DND-41 (cell line): Measurements from ENCODE around the gene TCP11.

ENCODE experiments used
- ATAC-seq: fragments of 200-7000 bp; cut with Tn5 transposase; 3 replicates; pipeline ENCODE4 v1.9.1; 2021; ENCODE audit warnings: low read depth; ENCODE audit not compliant: insufficient read depth
- DNase-seq: peaks from one replicate; pipeline ENCODE4 v3.0.0-alpha.2; 2020
- H2AFZ ChIP-seq: 2 replicates; pipeline ENCODE4 v1.6.0; 2012; ENCODE audit warnings: low read depth, low read length
- H3K27ac ChIP-seq: 2 replicates; pipeline ENCODE4 v1.5.1; 2012; ENCODE audit warnings: low read length, inconsistent platforms
- H3K27me3 ChIP-seq: fragments of 200-600 bp; sonication (generic); 2 replicates; pipeline ENCODE4 v1.6.0; 2012; ENCODE audit warnings: low read length, mild to moderate bottlenecking, inconsistent platforms; ENCODE audit not compliant: insufficient read depth, poor library complexity
- H3K36me3 ChIP-seq: 2 replicates; pipeline ENCODE4 v1.5.1; 2012; ENCODE audit warnings: low read length, inconsistent platforms; ENCODE audit not compliant: insufficient read depth
- H3K4me1 ChIP-seq: 2 replicates; pipeline ENCODE4 v1.5.1; 2012; ENCODE audit warnings: mild to moderate bottlenecking, low read length; ENCODE audit not compliant: insufficient read depth
- H3K4me2 ChIP-seq: 2 replicates; pipeline ENCODE4 v1.6.0; 2012; ENCODE audit warnings: mild to moderate bottlenecking, moderate library complexity, low read length, inconsistent platforms; ENCODE audit not compliant: insufficient read depth
- H3K4me3 ChIP-seq, 2 experiments: fragments of 200-600 bp in 1 of 2; shearing (Covaris generic) in 1 of 2; 2 replicates each; pipeline ENCODE4 v1.5.1; 2012 to 2016; ENCODE audit warnings: inconsistent platforms in 2 of 2, low read length in 2 of 2, mild to moderate bottlenecking in 2 of 2, low read depth in 1 of 2, moderate library complexity in 1 of 2
- H3K79me2 ChIP-seq: 2 replicates; pipeline ENCODE4 v1.6.0; 2012; ENCODE audit warnings: low read length, inconsistent platforms; ENCODE audit not compliant: insufficient read depth
- H3K9ac ChIP-seq: 2 replicates; pipeline ENCODE4 v1.6.0; 2012; ENCODE audit warnings: low read depth, mild to moderate bottlenecking, inconsistent platforms, low read length, moderate library complexity
- H3K9me3 ChIP-seq: 2 replicates; pipeline ENCODE4 v1.5.1; 2012; ENCODE audit warnings: low read length, moderate library complexity, mild to moderate bottlenecking, inconsistent platforms; ENCODE audit not compliant: insufficient read depth, severe bottlenecking
- H4K20me1 ChIP-seq: 2 replicates; pipeline ENCODE4 v1.6.0; 2012; ENCODE audit warnings: low read length; ENCODE audit not compliant: insufficient read depth
- EZH2 ChIP-seq: IDR thresholded peaks from 3 replicates; pipeline ENCODE4 v1.6.1; 2012; ENCODE audit warnings: borderline replicate concordance, low read depth, mild to moderate bottlenecking, moderate library complexity, low read length, inconsistent platforms; ENCODE audit not compliant: severe bottlenecking
- TF ChIP-seq, protein P1 (sequence below): IDR thresholded peaks from 2 replicates; pipeline ENCODE4 v1.5.1; 2012; ENCODE audit warnings: borderline replicate concordance, low read length, moderate library complexity, mild to moderate bottlenecking; ENCODE audit not compliant: poor library complexity, severe bottlenecking; ENCODE audit errors: extremely low read depth

TCP11 gene

DNA sequence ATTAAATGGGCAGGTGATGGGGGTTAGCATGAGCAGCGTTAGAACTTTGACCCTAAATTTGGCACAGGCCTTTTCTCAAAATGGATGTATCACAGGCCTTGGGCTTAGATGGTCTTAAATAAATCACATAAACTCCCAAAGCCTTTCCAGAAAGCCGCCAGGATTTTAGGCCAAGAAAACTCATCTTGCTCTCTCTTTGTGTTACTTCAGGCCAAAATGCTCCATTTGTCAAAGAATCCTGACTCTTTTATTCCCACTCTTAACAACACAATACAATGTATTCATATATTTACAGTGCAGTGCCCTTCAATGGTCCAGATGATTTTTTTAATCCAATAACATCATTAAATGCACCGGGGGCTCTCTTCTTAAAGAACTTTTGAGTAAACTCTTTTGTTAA is 5.9 kb upstream of the TCP11 start:
- no peak overlapping the region for H3K27ac ChIP-seq
- H3K79me2 ChIP-seq = no peaks in the 10 kb centered on the region
- no peak overlapping the region for H3K4me3 ChIP-seq
- no peaks in the 10 kb centered on the region for H3K4me1 ChIP-seq
- H3K36me3 ChIP-seq = no peaks in the 10 kb centered on the region
- H3K9me3 ChIP-seq = no peaks in the 10 kb centered on the region
- no peak for DNase-seq
- no peak overlapping the region for H2AFZ ChIP-seq
- no peak for ATAC-seq
- H4K20me1 ChIP-seq = no peaks in the 10 kb centered on the region; the same call in 1 of the 2 replicates
- TF ChIP-seq EZH2 = no peak
- TF ChIP-seq, protein P1, sequence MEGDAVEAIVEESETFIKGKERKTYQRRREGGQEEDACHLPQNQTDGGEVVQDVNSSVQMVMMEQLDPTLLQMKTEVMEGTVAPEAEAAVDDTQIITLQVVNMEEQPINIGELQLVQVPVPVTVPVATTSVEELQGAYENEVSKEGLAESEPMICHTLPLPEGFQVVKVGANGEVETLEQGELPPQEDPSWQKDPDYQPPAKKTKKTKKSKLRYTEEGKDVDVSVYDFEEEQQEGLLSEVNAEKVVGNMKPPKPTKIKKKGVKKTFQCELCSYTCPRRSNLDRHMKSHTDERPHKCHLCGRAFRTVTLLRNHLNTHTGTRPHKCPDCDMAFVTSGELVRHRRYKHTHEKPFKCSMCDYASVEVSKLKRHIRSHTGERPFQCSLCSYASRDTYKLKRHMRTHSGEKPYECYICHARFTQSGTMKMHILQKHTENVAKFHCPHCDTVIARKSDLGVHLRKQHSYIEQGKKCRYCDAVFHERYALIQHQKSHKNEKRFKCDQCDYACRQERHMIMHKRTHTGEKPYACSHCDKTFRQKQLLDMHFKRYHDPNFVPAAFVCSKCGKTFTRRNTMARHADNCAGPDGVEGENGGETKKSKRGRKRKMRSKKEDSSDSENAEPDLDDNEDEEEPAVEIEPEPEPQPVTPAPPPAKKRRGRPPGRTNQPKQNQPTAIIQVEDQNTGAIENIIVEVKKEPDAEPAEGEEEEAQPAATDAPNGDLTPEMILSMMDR = no peak
- H3K9ac ChIP-seq = no peak overlapping the region
- peaks cover 12% of the 10 kb centered on the region for H3K27me3 ChIP-seq
- H3K4me2 ChIP-seq = no peak overlapping the region

DNA sequence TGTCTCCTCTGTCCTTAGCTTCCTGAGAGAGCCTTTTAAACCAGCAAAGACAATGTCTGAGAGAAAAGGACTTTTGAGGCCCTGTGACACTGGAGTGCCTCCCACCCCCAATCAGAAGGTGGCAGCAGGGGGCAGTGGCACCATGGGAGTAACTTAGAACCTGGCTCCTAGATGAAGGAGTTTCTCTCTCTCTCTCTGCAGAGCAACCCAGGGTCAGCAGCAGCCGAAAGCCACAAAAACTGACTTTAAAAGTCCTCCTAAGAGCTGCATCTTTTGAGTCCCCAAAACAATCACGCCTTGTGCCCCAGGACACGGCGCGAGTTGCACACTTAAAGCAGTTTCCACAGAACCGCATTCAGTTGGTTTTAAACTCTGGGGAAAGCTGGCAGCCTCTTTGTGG is 5.3 kb upstream of the TCP11 start:
- Histone ChIP-seq H3K4me2 (no peak overlapping the region), H3K27me3 (peaks cover 12% of the 10 kb centered on the region), H3K9me3 (no peaks in the 10 kb centered on the region), H3K4me3 (no peak overlapping the region), H3K4me1 (no peaks in the 10 kb centered on the region), H3K27ac (no peak overlapping the region), H2AFZ (no peak overlapping the region), H3K36me3 (no peaks in the 10 kb centered on the region), H4K20me1 (no peaks in the 10 kb centered on the region; the same call in 1 of the 2 replicates), H3K9ac (no peak overlapping the region), H3K79me2 (no peaks in the 10 kb centered on the region)
- ATAC-seq (peak; percentile 62; the same call in 2 of the 3 replicates), DNase-seq (peak; percentile 38)
- no peak for TF ChIP-seq EZH2
- TF ChIP-seq, protein P1 = peak; percentile 68

DNA sequence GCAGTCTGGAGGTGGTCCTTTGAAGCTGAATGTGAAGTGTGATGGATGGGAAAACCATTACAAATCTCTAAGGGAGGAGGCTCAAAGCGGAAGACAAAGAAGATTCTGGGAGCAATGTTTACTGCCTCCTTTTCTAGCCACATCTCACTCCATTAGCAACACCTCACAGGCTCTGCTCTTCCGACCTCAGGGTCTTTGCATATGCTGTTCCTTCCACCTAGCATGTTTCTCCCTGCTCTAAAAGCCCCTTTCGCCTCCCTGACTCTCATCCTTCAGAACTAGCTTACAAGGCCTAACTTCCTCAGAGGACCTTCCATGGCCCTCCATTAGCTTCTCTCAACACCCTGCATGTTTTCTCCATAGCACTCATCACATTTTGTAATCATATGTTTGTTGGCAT is 4.6 kb upstream of the TCP11 start:
- H3K36me3 ChIP-seq = no peaks in the 10 kb centered on the region
- no peaks in the 10 kb centered on the region for H3K4me1 ChIP-seq
- no peaks in the 10 kb centered on the region for H3K79me2 ChIP-seq
- H2AFZ ChIP-seq = no peak overlapping the region
- DNase-seq = no peak
- no peaks in the 10 kb centered on the region; the same call in 1 of the 2 replicates for H4K20me1 ChIP-seq
- no peak for TF ChIP-seq EZH2
- TF ChIP-seq, protein P1 = no peak
- H3K9ac ChIP-seq = no peak overlapping the region
- no peak overlapping the region for H3K4me2 ChIP-seq
- ATAC-seq = no peak
- H3K27ac ChIP-seq = no peak overlapping the region
- H3K27me3 ChIP-seq = peaks cover 19% of the 10 kb centered on the region
- no peaks in the 10 kb centered on the region for H3K9me3 ChIP-seq
- H3K4me3 ChIP-seq = no peak overlapping the region
